HG03460 (cell line): ENCODE measurements around the gene EMP2.
A peak's percentile ranks its signal among the peaks of the same experiment; 100 is the strongest.
"Not testable (repeated sequence)": the region's sequence is repeated elsewhere in the genome, so short reads cannot be mapped to it uniquely, and the experiment has no call there.

Source experiments
- ATAC-seq: cut with Tn5 transposase; IDR thresholded peaks from one replicate; pipeline ENCODE4 v1.9.1; 2021; ENCODE audit not compliant: unreplicated experiment

Gene EMP2

GRCh38 chr16:10525214-10525825, 55.1 kb downstream of the EMP2 start:
- no peak for ATAC-seq

- ATAC-seq = no peak
These were observed 57.4 kb downstream of the EMP2 start for GRCh38 chr16:10522966-10523365.

GRCh38 chr16:10521681-10522274, 58.6 kb downstream of the EMP2 start:
- ATAC-seq = no peak

GRCh38 chr16:10520869-10521578, 59.4 kb downstream of the EMP2 start:
- ATAC-seq = no peak

- no peak for ATAC-seq
These were observed 60.2 kb downstream of the EMP2 start for GRCh38 chr16:10519929-10520868.

- ATAC-seq = no peak
These were observed 61.1 kb downstream of the EMP2 start for GRCh38 chr16:10519297-10519696.

- ATAC-seq = no peak
These were observed 61.8 kb downstream of the EMP2 start for GRCh38 chr16:10518479-10519041.

GRCh38 chr16:10517868-10518267, 62.5 kb downstream of the EMP2 start:
- ATAC-seq = no peak

- ATAC-seq = no peak
These were observed 65.9 kb downstream of the EMP2 start for GRCh38 chr16:10514369-10515055.

GRCh38 chr16:10511829-10512228, 68.6 kb downstream of the EMP2 start:
- no peak for ATAC-seq

- no peak for ATAC-seq
These were observed 70.1 kb downstream of the EMP2 start for GRCh38 chr16:10510279-10510678.

- ATAC-seq = peak; percentile 84
These were observed 70.8 kb downstream of the EMP2 start for GRCh38 chr16:10509534-10510025.

- not testable (repeated sequence) for ATAC-seq
These were observed 75.1 kb downstream of the EMP2 start for GRCh38 chr16:10505286-10505685.

- no peak for ATAC-seq
These were observed 76.0 kb downstream of the EMP2 start for GRCh38 chr16:10504404-10504885.

GRCh38 chr16:10502776-10503175, 77.6 kb downstream of the EMP2 start:
- no peak for ATAC-seq

- no peak for ATAC-seq
These were observed 79.3 kb downstream of the EMP2 start for GRCh38 chr16:10501016-10501607.

- ATAC-seq = no peak
These were observed 79.8 kb downstream of the EMP2 start for GRCh38 chr16:10500582-10500981.

- ATAC-seq = no peak
These were observed 83.0 kb downstream of the EMP2 start for GRCh38 chr16:10497132-10498101.

GRCh38 chr16:10495031-10495345, 85.4 kb downstream of the EMP2 start:
- ATAC-seq = no peak
